SHP77 (cell line): ENCODE data around the gene SNTG2.

Source experiments
- DNase-seq, 2 experiments: peaks; one replicate each; lab custom pipeline; 2025; lab: John Stamatoyannopoulos, UW

The SNTG2 gene

DNA sequence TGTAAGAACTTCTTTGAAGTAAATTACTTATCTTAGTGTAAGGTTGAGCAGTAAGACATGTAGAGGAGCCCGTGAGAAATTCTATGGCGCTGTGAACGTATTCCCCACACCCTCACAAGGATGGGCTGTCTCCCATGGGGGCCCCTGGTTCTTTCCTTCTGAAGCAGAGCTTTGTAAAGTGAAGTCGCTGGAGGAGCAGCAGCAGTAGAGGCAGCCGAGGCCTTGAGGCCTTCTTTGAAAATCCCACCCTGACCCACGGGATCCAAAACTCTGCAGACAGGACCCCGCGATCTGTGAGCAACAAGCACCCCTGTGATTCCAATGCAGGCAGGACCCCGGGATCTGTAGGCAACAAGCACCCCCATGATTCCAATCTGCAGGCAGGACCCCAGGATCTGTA lies 23.8 kb upstream of the SNTG2 start:
- DNase-seq: no peak

DNA sequence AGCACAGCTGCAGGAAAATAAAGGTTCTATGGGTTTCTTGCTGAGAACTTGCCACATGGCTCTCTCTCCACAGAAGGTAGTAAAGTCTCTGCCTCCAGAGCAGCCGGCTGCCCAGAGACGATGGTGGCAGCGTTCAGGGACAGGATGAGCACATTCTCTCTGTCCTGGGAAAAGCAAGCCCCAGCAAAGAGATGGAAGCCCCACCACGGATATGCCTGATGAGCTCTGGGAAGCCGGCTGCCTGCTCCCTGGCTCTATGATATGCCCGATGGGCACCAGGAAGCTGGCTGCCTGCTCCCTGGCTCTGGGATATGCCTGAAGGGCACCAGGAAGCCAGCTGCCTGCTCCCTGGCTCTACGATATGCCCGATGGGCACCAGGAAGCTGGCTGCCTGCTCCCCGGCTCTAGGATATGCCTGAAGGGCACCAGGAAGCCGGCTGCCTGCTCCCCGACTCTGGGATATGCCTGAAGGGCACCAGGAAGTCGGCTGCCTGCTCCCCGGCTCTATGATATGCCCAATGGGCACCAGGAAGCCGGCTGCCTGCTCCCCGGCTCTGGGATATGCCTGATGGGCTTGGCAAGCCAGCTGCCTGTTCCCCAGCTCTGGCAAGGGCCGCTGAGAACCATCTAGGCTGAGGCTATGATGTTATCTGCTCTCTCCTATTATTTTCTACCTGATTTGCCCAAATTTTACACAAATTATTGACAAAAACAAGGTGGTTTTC lies 21.5 kb upstream of the SNTG2 start:
- DNase-seq: no peak

DNA sequence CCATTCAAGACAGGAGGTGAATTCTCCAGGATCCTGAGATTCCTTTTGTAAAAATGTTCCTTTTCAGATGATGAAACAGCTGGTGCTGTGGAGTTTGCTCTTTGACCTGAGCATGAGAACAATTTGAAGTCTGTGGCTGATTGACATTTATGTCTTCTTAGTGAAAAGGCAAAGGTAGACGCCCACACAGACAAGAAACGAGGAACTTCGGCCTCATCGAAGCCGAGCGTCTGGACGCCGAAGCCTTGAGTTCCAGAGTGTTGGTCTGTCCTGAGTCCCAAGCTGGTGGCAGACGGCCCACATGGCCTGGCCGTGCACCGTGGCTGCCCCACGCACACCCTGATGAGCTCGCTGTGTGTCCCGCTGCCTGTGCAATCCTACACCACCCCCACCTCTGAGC lies 20.7 kb upstream of the SNTG2 start:
- no peak for DNase-seq

DNA sequence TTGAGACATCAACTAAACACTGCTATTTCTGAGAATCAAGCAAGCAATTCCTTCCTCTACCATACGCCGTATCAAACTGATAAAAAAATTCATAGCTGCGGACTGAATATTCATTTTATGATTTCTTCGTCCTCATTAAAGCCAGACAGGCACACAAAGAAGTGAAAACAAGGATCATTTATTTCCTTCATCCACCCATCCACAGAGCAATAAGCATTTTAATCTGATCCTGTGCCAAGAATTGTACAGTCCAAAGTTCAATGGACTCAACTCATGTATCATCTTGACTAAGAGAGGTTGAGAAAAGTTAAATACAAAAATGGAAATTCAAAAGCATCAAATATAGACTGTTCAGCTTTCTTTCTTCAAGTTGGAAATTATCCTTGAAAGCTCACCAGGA lies 19.7 kb upstream of the SNTG2 start:
- no peak for DNase-seq

DNA sequence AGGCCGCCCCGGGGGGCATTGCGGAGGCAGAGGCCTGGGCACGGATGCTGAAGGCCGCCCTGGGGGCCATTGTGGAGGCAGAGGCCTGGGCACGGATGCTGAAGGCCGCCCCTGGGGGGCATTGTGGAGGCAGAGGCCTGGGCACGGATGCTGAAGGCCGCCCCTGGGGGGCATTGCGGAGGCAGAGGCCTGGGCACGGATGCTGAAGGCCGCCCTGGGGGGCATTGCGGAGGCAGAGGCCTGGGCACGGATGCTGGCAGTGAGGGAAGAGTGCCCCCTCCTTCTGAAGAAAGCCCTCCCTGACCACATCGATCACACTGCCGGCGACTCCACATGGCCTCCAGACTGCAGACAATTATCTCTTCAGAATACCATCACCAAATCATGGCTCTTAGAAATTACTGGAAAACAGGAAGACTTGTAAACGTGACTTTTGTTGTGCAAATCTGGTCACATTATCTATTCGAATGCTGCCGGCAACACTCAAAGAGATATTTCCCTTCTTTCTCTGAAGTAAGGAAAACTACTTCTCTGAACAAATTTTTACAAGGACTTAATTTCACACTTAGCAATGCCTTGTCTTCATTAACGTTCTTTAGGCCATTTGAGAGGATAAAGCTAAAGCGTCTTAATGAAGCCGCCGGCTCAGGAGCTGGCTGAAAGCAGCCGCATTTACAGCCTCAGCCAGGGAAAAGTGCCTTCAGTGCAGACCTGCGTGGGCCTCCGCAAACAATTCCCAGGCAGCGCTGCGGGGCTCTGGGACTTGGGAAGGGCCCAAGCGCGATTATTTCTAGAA lies 18.1 kb upstream of the SNTG2 start:
- DNase-seq: no peak

DNA sequence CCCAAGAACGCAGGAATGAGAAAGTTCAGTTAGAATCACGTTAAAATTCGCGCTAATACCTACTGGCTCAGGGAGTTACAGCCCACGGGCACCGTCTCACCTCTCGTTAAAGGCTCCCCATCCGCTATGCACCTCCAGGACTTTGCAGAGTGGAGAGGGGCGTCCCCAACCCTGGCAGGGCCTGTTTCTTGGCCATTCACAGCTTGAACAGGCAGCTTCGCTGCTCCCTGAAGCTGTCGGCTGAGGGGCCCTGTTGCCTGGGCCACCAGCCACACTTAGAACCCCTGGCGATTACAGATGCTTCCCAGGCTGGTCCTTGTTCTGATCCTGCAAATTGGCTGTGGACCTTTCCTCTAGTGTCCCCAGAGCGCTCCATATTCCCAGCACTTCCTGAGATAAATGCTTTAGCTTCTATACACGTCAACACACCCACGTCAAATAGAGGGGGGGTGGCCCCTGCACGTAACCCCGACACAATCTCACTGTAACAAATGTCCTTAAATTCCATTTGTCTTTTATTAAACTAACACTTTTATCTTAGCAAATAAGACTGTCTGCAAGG lies 16.8 kb upstream of the SNTG2 start:
- no peak for DNase-seq

DNA sequence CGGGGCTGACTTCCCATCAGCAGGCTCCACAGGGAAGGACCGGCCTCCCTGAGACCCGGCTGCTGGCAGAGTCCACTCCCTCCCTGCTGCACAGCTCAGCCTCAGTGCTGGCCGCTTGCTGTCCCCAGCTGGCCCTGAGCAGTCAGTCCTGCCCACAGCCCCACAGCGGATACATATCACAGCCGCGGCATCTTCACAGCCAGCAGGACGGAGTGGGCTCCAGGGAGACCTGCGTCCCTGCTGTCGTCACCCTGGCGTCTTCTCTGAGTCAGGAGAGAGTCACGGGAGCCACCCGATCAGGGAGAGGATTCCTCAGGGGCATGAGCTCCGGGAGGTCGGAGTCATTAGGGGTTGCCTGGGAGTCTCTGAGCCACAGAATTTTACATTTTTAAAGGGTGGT lies 13.1 kb upstream of the SNTG2 start:
- DNase-seq: no peak

DNA sequence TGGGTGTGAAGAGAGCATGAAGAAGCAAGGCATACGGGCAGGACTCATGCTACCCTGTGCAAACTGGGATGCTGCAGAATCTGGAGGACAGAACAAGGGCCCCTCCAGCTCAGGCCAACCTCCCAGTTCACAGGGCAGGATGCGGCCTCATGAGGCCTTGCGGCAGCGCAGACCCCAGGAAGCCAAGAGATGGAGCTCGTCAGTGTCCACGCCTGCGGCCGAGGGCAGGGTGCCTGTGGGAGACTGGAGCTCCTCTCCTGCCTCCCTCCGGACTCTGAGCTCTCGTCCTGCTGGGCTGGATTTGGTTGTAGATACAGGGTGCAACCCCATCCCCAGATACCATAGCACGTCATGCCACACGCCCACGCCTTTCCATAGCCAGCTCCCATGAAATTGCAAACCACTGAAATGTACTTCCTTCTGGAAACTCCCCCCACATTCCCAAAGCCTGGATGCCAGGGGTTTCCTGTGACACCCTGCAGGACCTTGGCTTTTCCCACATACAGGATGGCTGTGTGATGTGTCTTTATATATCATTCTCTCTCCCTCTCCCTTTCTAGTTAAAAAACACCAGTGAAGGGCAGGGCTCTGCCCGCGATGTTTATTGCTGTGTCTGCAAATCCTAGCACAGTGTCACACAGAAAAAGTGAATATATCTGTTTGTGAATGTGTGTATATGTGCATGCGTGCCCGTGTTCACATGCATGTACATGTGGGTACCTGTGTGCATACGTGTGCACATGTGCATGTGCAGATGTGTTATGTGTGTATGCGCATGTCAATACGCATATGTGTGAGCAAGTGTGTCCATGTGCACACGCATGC lies 12.3 kb upstream of the SNTG2 start:
- no peak for DNase-seq

DNA sequence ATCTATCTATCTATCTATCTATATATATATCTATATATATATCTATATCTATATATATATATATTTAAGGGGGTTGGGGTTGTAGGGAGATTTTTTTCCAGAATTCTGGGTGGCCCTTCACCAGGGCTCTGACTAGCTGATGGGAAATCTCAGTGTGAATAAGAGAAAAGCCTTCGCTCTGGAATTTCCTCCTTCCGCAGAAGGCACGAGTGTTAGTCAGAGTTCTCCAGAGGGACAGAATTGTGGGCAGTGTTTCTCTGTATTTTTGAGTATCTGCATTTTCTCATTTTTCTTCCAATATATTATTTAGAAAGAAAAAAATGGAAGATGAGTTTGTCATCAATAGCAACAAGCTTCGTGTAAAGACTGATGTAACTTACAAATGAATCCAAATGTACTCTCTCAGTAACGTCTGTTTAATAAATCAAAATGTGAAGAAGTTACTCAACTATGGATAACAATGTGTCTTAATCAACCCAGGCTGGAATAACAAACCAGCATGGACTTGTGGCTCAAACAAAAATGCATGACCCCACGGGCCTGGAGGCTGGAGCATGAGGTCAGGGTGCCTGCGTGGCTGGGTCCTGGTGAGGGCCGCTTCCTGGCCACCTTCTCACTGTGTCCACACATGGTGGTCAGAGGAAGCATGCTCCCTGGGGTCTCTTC lies 10.6 kb upstream of the SNTG2 start:
- DNase-seq: no peak

DNA sequence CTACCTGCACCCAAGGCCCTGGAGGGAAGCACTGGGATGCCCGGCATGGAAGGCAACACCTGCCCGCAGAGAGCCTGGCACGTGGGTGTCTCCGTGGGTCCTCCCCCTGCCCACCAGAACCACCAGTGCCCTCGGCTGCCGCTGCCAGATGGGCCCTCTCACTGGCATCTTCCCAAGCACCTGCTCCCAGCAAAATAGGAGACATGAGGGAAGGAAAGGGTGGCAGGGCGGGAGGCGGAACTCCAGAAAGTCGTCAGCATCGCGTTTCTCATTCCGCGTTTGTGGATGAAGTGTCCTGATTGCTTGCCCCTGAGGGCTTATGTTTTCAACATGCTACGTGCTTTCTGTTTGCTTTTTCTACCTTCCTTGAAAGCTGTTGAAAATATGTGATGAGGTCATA lies 8.8 kb upstream of the SNTG2 start:
- no peak for DNase-seq

DNA sequence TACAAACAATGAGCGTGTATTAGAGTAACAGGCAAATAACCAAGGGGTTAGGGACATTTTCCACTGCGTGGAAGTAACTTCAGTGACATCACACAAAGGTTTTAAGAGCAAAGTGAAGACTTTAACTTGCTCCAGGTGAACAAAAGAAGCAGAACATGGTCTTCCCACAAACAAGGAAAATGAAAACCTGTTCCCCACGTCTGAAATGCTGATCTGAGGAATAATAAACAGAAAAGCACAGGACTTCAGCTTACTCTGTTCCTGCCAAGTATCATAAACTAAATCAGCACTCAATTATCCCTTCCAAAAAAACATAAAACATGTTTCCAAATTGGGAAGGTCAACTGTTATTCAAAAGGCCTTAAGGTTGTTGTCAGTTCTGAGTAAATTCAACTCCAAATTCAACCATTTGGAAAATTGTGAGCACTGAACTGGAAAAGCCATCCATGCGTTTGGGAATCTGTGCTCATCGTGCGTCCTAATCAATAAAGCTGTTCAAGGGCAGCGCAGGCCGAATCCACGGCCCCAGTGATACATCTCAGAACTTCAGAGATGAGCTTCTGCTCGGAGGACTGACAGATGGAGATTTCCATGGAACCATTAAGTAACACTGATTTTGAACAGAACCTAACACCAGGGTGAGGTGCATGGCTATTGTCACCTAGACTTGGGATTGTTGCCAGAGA lies 7.7 kb upstream of the SNTG2 start:
- DNase-seq: no peak

DNA sequence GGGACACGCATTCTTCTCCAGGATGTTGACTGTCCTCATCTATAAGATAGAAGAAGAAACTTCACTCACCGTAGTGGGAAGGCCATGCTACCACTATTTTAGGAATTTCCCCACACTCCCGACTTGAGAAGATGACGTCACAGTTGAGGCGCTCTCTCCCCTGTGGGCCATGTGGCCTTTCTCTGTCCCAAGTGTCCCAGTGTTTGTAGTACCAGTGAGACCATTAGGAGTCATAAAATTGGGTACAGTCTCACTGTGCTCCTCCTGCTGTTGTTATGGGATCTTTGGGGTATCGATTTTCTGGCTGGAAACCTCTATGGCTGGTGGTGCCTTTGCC lies 7.2 kb upstream of the SNTG2 start:
- no peak for DNase-seq

DNA sequence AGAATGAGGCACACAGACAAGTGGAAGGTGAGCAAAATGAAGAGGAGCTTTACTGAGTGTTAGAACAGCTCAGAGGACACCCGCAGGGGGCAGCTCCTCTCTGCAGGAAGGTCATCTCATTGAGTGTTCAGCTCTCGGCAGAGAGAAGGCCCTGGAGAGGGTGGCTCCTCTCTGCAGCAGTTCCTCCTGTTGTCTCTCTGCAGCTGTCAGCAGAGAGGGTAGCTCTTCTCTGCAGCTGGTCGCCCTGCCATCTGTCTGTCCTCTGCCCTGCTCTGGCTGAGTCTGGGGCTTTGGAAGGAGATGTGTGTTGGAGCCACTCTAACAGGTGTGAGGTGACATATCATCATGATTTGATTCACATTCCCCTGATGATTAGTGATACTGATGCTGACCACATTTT lies 6.8 kb upstream of the SNTG2 start:
- peak in 1 of 2 experiments; percentile 12 for DNase-seq

DNA sequence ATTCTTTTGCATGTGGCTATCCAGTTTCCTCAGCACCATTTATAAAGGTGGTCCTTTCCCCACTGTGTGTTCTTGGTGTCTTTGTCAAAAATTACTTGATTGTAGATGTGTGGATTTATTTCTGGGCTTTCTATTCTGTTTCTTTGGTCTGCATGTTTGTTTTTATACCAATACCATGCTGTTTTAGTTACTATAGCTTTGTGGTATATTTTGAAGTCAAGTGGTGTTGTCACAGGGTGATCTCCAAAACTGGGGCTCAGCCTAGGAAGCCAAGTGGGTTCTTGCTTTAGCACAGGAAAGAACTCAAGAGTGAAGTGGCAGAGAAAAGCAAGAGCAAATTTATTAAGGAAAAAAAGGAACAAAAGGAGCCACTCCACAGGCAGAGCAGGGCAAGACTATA lies 6.0 kb upstream of the SNTG2 start:
- no peak for DNase-seq

DNA sequence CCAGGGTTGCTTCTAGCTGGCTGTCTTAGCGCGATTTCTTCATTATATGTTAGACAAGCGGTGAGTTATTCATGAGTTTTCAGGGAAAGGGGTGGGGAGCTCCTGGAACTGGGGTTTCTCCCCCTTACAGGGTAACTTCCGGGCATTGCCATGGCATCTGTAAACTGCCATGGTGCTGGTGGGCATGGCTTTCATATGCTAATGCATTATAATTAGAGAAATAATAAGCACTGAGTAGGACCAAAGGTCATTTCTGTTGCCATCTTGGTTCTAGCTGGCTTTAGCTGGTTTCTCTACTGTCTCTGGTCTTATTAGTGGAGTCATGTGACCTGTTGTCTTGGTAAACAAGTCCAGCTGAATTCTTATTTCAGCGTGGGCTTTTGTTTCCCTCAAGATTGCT lies 5.5 kb upstream of the SNTG2 start:
- DNase-seq: no peak

DNA sequence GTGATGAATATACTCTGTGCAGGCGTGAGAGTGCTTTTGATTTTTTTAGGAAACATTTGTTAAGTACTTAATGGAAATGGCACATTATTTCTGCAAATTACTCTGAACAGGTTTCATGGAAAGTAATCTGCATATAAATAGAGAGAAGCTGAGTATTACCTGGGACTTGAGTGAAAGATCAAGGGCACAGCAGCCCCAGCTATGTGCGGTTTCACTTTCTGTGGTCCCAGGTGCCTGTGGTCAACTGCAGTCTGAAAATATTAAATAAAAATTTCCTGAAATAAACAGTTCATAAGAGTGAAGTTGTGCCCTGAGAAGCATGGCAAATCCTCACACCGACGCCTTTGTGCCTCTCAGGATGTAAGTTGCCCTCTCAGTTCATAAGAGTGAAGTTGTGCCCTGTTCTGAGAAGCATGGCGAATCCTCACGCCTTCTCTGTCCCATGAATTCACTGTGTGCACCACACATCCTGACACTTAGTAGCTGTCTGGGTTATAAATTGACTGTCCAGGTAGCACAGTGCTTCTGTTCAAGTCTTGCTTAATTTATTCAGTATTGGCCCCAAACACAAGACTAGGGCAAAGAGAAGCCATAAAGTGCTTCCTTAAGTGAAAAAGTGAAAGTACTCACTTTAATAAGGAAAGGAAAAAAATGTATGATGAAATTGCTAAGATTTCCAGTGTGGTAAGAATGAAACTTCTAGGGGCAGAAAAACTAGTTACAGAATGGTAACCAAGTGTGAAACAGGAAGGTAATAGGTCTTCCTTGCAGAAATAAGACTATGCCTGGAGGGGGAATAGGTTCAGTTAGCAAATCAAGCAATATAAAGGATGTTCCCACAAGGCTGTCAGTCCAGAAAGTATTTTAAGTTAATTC lies 4.3 kb upstream of the SNTG2 start:
- DNase-seq: no peak

DNA sequence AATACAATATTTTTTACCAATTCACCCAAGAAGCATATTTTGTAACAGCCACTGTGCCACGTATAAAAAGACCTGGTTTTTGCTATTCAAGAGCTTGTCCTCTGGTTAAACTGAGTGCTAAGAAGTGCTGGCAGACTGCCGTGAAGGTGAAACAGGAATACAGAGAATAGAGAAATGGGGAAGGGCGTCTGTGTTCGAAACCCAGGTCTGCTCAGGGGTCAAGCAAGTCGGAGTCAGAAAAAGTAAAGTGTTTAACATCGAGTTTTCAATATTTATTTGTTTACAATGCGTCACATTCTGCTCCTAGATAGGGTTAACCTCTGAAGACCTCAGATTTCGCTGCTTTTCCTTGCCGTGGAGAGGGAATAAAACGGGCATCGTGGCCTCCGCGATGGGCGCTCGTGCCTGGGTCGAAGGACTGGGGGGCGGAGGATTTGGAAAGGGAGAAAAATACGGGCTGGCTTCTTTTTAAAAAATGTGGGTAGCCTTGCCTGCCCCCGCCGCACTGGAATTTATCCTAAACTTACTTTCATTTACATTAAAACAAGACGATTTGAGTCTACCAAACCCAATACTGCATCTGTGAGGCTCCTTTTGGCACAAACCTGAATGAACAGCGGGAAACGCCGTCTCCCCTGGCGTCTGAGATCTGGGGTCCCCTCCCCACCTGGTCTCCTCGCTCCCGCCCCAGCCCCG lies 1.1 kb upstream of the SNTG2 start:
- DNase-seq: no peak

DNA sequence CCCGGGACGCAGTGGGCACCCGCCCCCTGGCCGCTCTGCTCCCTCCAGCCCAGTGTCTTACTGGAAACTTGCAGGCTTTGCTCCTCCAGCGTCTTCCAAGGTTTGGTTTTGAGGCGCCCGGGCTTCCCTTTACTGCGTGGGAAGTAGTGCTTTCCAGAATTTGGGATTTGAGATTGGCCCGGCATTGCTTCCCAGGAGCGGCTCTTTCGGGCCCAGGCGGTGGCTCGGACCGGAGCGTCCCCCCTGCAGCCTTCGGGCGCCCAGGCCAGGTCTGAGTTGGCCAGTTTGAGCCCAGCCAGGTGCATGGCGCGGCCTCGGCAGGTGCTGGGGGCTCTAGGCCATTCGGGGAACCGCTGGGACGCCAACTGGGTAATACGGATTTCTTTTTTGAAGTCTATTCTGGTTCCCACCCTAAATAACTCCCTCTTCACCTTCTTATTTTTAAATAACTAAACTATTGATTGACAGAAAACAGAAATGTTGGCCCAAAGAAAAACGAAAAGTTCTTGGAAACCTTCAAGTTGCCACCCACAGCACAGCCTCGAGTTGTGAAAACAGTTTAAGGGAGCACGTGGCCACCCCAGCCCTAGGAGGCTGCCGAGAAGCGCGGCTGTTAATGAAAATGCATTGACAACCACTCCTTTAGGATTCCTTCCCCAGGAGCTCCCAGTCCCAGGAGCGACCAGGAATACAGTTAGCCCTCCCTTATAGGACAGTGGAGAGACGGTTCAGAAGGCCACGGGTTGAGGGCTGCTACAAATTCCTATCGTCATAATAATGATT lies 766 bp downstream of the SNTG2 start:
- DNase-seq: no peak

DNA sequence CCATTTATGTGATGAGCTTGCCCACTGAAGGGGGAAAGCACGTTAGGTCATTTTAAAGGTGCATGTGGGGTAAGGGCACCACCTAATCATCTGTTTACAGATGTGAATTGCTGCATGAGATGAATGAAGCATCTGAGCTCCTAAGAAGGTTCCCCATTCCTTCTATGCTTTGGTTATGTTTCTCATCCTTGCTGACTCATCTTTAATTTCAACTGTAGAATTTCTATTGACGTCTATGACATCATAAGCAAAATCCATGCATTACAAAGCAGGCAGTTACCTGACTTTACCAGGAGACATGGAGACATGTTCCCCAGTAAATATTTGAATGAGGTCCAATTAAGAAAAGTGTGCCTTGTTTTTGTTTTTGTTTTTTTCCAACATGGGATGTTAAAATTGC lies 2.8 kb downstream of the SNTG2 start:
- DNase-seq: no peak
